ENCODE results near the gene QRICH2.

The QRICH2 gene

DNA sequence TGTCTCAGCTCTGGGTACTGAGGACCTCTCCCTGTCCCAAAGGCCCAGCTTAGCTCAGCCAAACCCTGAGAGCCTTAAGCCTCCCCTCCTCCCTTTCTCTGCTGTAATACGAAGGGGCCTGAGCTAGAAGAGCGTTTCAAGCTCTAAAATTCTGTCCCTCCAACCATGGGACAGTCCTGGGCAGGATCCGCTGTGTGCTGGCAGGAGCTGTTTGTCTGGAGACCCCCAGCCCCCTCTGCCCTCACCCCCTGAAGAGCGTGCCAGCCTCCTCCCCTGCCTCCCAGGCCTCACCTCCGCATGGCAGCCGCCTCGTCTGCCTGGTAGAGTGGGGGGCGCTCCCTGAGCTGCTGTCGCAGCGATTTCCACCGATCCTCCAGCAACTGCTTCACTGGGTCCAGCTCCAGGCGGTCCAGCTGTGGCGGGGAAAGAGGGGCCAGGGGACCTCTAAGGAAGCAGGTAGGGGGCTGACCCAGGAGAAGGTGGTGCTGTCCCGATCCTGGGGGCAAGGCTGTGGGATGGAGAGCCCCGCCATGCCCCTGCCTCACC lies 28.3 kb downstream of the QRICH2 start:
- H3K27me3 ChIP-seq = no peaks in the 10 kb centered on the region
- TF ChIP-seq, protein P1, sequence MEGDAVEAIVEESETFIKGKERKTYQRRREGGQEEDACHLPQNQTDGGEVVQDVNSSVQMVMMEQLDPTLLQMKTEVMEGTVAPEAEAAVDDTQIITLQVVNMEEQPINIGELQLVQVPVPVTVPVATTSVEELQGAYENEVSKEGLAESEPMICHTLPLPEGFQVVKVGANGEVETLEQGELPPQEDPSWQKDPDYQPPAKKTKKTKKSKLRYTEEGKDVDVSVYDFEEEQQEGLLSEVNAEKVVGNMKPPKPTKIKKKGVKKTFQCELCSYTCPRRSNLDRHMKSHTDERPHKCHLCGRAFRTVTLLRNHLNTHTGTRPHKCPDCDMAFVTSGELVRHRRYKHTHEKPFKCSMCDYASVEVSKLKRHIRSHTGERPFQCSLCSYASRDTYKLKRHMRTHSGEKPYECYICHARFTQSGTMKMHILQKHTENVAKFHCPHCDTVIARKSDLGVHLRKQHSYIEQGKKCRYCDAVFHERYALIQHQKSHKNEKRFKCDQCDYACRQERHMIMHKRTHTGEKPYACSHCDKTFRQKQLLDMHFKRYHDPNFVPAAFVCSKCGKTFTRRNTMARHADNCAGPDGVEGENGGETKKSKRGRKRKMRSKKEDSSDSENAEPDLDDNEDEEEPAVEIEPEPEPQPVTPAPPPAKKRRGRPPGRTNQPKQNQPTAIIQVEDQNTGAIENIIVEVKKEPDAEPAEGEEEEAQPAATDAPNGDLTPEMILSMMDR (IDR thresholded peaks at IDR 0.05) = peak; percentile 45
- H3K4me1 ChIP-seq (ENCODE audit: control insufficient read depth in 1 of 2, insufficient read depth in 1 of 2, low read depth in 1 of 2, low read length in 1 of 2) = no peaks in the 10 kb centered on the region
- H3K9me3 ChIP-seq = no peaks in the 10 kb centered on the region
- no peak overlapping the region for H3K27ac ChIP-seq
- no peaks in the 10 kb centered on the region for H3K36me3 ChIP-seq
- no peak overlapping the region for H3K4me3 ChIP-seq (ENCODE audit: low read depth in 1 of 2, low read length in 1 of 2)

DNA sequence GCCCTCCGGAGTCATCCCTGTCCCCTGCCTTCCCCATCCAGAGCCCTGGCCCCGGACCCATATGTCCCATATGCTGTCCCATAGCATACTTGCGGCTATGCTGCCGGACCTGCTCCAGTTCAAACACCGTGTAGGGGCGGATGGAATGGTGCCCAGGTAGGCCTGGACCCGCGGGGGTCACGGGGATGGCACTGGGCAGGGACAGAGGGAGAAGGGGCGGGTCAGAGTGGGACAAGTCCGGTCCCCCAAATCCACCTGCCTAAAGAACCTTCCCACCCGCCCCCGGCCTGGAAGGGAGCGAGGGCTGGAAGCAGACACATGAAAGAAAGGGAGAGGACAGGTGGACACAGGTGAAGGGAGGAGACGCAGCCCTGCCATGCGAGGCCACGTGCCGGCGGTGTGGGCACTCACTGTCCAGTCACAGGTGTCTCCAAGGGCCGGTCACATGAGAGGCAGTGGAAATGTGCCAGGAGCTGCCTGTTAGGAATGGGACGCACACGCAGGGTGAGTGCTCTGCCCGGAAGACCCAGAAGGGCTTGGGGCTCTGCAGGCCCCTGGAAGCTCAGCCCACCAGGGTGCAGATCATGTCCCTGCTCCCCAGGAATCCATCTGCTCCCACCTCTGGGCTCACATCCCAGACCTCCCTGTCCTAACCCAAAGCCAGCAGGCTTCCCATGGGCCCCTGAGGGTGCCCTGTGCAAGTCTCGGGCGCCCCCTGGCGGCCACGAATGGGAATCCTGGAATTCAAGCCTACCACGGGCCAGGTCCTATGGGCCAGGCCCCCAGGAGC lies 28.9 kb downstream of the QRICH2 start:
- Histone ChIP-seq H3K27me3 (no peaks in the 10 kb centered on the region), H3K4me3 (ENCODE audit: low read depth in 1 of 2, low read length in 1 of 2) (no peak overlapping the region), H3K36me3 (no peaks in the 10 kb centered on the region), H3K4me1 (ENCODE audit: control insufficient read depth in 1 of 2, insufficient read depth in 1 of 2, low read depth in 1 of 2, low read length in 1 of 2) (peaks cover 4 to 5% of the 10 kb centered on the region in 2 experiments), H3K9me3 (no peaks in the 10 kb centered on the region), H3K27ac (no peak overlapping the region)
- TF ChIP-seq, protein P1 (IDR thresholded peaks at IDR 0.05) = peak; percentile 90

DNA sequence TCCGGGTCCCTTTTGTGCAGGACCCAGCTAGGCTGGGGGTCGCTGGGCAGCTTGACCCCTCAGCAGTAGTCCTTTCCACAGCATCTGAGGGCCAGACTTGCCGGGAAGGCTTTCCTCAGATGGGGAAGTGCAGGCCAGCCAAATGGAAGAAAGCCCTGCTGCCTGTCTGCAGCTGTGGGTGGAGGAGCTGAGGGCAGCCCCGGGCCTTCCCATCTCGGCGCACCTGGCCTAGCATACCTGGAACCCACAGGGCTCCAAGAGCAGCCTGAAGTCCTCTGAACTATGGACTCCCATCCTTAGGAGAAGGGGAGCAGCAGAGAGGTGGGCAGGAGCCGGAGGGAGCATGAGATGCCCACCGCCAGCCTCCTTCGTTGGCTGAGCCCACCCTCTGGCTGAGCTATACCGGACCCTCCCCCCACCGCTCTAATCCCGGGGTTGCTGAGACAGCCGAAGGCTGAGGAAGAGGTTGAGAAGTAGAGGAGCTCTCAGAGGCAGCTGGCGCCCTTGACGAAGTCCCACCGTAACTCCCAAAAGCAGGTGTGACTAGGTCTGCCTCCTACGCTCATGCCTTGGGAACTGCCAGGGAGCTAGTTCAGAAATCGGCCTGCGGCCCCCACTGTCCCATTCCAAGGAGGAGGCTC lies 29.7 kb downstream of the QRICH2 start:
- Histone ChIP-seq H3K27ac (no peak overlapping the region), H3K27me3 (no peaks in the 10 kb centered on the region), H3K4me1 (ENCODE audit: control insufficient read depth in 1 of 2, insufficient read depth in 1 of 2, low read depth in 1 of 2, low read length in 1 of 2) (peaks cover 12% of the 10 kb centered on the region in 2 experiments), H3K4me3 (ENCODE audit: low read depth in 1 of 2, low read length in 1 of 2) (no peak overlapping the region), H3K36me3 (no peaks in the 10 kb centered on the region), H3K9me3 (no peaks in the 10 kb centered on the region)
- TF ChIP-seq, protein P1 (IDR thresholded peaks at IDR 0.05) = no peak

DNA sequence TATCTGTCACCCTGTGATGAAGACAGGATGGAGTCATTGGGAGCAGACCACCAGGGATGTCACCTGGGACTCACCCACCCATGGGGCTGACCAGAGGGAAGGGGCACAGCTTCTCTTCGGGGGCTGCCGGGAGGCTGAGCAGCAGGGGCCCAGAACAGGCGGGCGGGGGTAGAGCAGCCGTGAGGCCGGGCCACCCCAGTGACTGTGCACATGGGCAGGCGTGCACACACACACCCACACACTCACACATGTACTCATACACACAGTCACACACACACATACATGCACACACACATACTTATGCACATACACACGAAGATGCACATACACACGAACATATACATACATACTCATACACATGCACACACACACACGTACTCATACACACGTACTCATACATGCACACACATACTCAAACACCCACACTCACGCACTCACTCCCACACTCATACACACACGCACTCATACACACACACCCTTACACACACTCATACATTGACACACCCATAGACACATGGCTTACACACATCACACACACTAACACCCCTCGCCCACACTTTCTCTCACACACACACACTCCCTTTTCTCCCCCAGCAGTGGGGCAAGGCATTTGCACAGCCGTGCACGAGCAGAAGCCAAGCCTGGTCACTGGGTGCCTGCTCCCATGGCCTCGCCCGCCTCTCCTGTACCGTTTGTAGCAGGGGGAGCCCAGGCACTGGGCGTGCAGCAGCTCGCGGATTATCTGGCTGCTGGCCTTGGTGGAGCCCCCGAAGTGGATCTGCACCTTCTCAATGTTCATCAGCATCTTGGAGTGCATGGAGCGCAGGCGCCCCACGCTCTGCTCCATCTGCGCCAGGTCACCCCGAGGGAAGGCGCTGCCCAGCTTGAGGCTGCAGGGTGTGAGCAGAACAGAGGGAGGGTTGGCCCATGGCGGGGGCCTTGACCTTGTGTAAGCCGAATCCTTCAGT lies 30.5 kb downstream of the QRICH2 start:
- H3K27ac ChIP-seq = no peak overlapping the region
- H3K27me3 ChIP-seq = no peaks in the 10 kb centered on the region

More for the DNA sequence above, 30.5 kb downstream of the QRICH2 start:
- no peaks in the 10 kb centered on the region for H3K36me3 ChIP-seq
- H3K4me3 ChIP-seq (ENCODE audit: low read depth in 1 of 2, low read length in 1 of 2) = no peak overlapping the region
- no peaks in the 10 kb centered on the region for H3K9me3 ChIP-seq
- peaks cover 20 to 21% of the 10 kb centered on the region in 2 experiments for H3K4me1 ChIP-seq (ENCODE audit: control insufficient read depth in 1 of 2, insufficient read depth in 1 of 2, low read depth in 1 of 2, low read length in 1 of 2)
- TF ChIP-seq, protein P1 (IDR thresholded peaks at IDR 0.05) = no peak
